ENCODE results near the gene CHD5. TPM values are rescaled to one million over a fixed set of nuclear protein-coding genes. Genes with fewer than 3 reads are reported as not detected.
"Not testable (repeated sequence)": the region's sequence is repeated elsewhere in the genome, so short reads cannot be mapped to it uniquely, and the experiment has no call there.

The CHD5 gene
- polyA plus RNA-seq, 1 experiment = 0.02 TPM

GRCh38 chr1:6221210-6221784 is 41.2 kb upstream of the CHD5 start:
- Histone ChIP-seq H3K4me3 (ENCODE audit: low read depth, low read length) (no peak overlapping the region), H3K27me3 (ENCODE audit: control insufficient read depth, insufficient read depth, low read length) (no peaks in the 10 kb centered on the region), H3K9me3 (ENCODE audit: control insufficient read depth, insufficient read depth, low read length) (no peaks in the 10 kb centered on the region), H3K27ac (ENCODE audit: low read depth, low read length) (no peak overlapping the region)
- CTCF ChIA-PET = interaction anchor here (4.4 kb wide), 1 partner anchor 17 kb away, joined by 19 read pairs; no protein-coding TSS in a partner anchor
- POLR2A ChIA-PET = no interaction called here
- DNase-seq (ENCODE audit: low read depth, low spot score) = no peak
- no peak for TF ChIP-seq CTCF (IDR thresholded peaks at IDR 0.05; ENCODE audit: low read depth, low read length)

GRCh38 chr1:6220236-6220635 is 40.1 kb upstream of the CHD5 start:
- no peak overlapping the region for H3K27ac ChIP-seq (ENCODE audit: low read depth, low read length)
- H3K9me3 ChIP-seq (ENCODE audit: control insufficient read depth, insufficient read depth, low read length) = no peaks in the 10 kb centered on the region
- no peak for TF ChIP-seq CTCF (IDR thresholded peaks at IDR 0.05; ENCODE audit: low read depth, low read length)
- no peaks in the 10 kb centered on the region for H3K27me3 ChIP-seq (ENCODE audit: control insufficient read depth, insufficient read depth, low read length)
- no peak for DNase-seq (ENCODE audit: low read depth, low spot score)
- ChIA-PET CTCF (interaction anchor here (0.5 to 4.4 kb wide), 2 partner anchors 16 to 174 kb away, joined by 5 to 19 read pairs; no protein-coding TSS in a partner anchor), POLR2A (no interaction called here)
- H3K4me3 ChIP-seq (ENCODE audit: low read depth, low read length) = no peak overlapping the region

DNA sequence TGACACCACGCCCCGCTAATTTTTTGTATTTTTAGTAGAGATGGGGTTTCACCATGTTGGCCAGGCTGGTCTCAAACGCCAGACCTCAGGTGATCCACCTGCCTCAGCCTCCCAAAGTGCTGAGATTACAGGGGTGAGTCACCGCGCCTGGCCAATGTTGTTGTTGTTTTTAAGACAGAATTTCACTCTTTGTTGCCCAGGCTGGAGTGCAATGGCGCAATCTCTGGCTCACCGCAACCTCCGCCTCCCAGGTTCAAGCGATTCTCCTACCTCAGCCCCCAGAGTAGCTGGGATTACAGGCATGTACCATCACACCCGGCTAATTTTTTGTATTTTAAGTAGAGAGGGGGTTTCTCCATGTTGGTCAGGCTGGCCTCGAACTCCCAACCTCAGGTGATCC is 39.5 kb upstream of the CHD5 start:
- POLR2A ChIA-PET; H3K27me3 ChIP-seq (ENCODE audit: control insufficient read depth, insufficient read depth, low read length); DNase-seq (ENCODE audit: low read depth, low spot score); H3K4me3 ChIP-seq (ENCODE audit: low read depth, low read length); H3K27ac ChIP-seq (ENCODE audit: low read depth, low read length); H3K9me3 ChIP-seq (ENCODE audit: control insufficient read depth, insufficient read depth, low read length): not testable (repeated sequence)
- CTCF ChIA-PET = interaction anchor here (4.4 kb wide), 1 partner anchor 15 kb away, joined by 19 read pairs; no protein-coding TSS in a partner anchor

GRCh38 chr1:6218375-6219164 is 38.4 kb upstream of the CHD5 start:
- TF ChIP-seq CTCF (IDR thresholded peaks at IDR 0.05; ENCODE audit: low read depth, low read length) = no peak
- H3K27me3 ChIP-seq (ENCODE audit: control insufficient read depth, insufficient read depth, low read length) = no peaks in the 10 kb centered on the region
- no peak overlapping the region for H3K4me3 ChIP-seq (ENCODE audit: low read depth, low read length)
- POLR2A ChIA-PET = interaction anchor here (0.8 kb wide), 1 partner anchor 12 kb away, joined by 5 read pairs; no protein-coding TSS in a partner anchor
- DNase-seq (ENCODE audit: low read depth, low spot score) = no peak
- H3K9me3 ChIP-seq (ENCODE audit: control insufficient read depth, insufficient read depth, low read length) = no peaks in the 10 kb centered on the region
- no peak overlapping the region for H3K27ac ChIP-seq (ENCODE audit: low read depth, low read length)
- CTCF ChIA-PET = interaction anchor here (1.3 kb wide), 1 partner anchor 9 kb away, joined by 3 read pairs; no protein-coding TSS in a partner anchor

- no peak for TF ChIP-seq CTCF (IDR thresholded peaks at IDR 0.05; ENCODE audit: low read depth, low read length)
- no peaks in the 10 kb centered on the region; the same call in 1 of the 2 replicates for H3K9me3 ChIP-seq (ENCODE audit: control insufficient read depth, insufficient read depth, low read length)
- DNase-seq (ENCODE audit: low read depth, low spot score) = no peak
- H3K27ac ChIP-seq (ENCODE audit: low read depth, low read length) = no peak overlapping the region
- H3K27me3 ChIP-seq (ENCODE audit: control insufficient read depth, insufficient read depth, low read length) = no peaks in the 10 kb centered on the region
- no peak overlapping the region for H3K4me3 ChIP-seq (ENCODE audit: low read depth, low read length)
- ChIA-PET CTCF (interaction anchor here (1.9 kb wide), 1 partner anchor 8 kb away, joined by 8 read pairs; no protein-coding TSS in a partner anchor), POLR2A (no interaction called here)
Observed at GRCh38 chr1:6212193-6212959, 32.3 kb upstream of the CHD5 start.

Measured in AG04450 (cell line).